HepG2 (cell line): ENCODE measurements around the gene ELL. TPM values are rescaled to one million over a fixed set of nuclear protein-coding genes. Genes with fewer than 3 reads are reported as not detected.

Experiments
- FIP1L1 ChIP-seq: fragments of 200-400 bp; formaldehyde crosslinking; IDR thresholded peaks from 2 replicates; pipeline ENCODE4 v1.6.1; 2018; ENCODE audit warnings: low read depth, mild to moderate bottlenecking, low read length, moderate library complexity, borderline replicate concordance; ENCODE audit not compliant: insufficient read depth
- FOXK1 ChIP-seq: sonication (generic); formaldehyde crosslinking; IDR thresholded peaks from 2 replicates; pipeline ENCODE4 v1.4.0; 2020; ENCODE audit warnings: low read depth, missing genetic modification reagents, borderline replicate concordance
- HOXA9 ChIP-seq: sonication (generic); formaldehyde crosslinking; IDR thresholded peaks from 2 replicates; pipeline ENCODE4 v1.8.1; 2022; ENCODE audit warnings: missing genetic modification reagents, mild to moderate bottlenecking, moderate library complexity, borderline replicate concordance
- HOXD1 ChIP-seq: sonication (generic); formaldehyde crosslinking; IDR thresholded peaks from 2 replicates; pipeline ENCODE4 v1.5.0; 2020; ENCODE audit warnings: missing genetic modification reagents
- JUNB ChIP-seq: sonication (generic); formaldehyde crosslinking; IDR thresholded peaks from 2 replicates; pipeline ENCODE4 v1.8.0; 2022; ENCODE audit warnings: missing genetic modification reagents, mild to moderate bottlenecking, borderline replicate concordance
- KDM5A ChIP-seq: fragments of 200-600 bp; sonication (generic); IDR thresholded peaks from 2 replicates; pipeline ENCODE4 v1.7.0; 2018; ENCODE audit warnings: antibody characterized with exemption, mild to moderate bottlenecking, low read length, borderline replicate concordance
- MEF2D ChIP-seq: sonication (generic); formaldehyde crosslinking; IDR thresholded peaks from 2 replicates; pipeline ENCODE4 v1.5.1; 2020; ENCODE audit warnings: mild to moderate bottlenecking, missing genetic modification reagents
- MXI1 ChIP-seq: IDR thresholded peaks from 3 replicates; pipeline ENCODE4 v1.6.1; 2012; ENCODE audit warnings: low read depth, low read length, inconsistent platforms, borderline replicate concordance
- NR0B2 ChIP-seq: sonication (generic); formaldehyde crosslinking; IDR thresholded peaks from 2 replicates; pipeline ENCODE4 v1.4.0; 2020; ENCODE audit warnings: mild to moderate bottlenecking, missing genetic modification reagents
- NR1H2 ChIP-seq: sonication (generic); formaldehyde crosslinking; IDR thresholded peaks from 2 replicates; pipeline ENCODE4 v1.8.1; 2022; ENCODE audit warnings: low read depth, missing genetic modification reagents, borderline replicate concordance
- SMAD1 ChIP-seq: sonication (generic); formaldehyde crosslinking; IDR thresholded peaks from 2 replicates; pipeline ENCODE4 v1.4.0; 2020; ENCODE audit warnings: missing genetic modification reagents, low read depth, mild to moderate bottlenecking, borderline replicate concordance
- SP1 ChIP-seq, 2 experiments: fragments of 450-650 bp in 1 of 2; sonication (generic) in 1 of 2; formaldehyde crosslinking in 1 of 2; IDR thresholded peaks; 2 replicates each; pipeline versions ENCODE4 v1.4.0 to v1.6.1; 2016 to 2020; ENCODE audit warnings: missing genetic modification reagents in 1 of 2
- TAF1 ChIP-seq: sonication (generic); formaldehyde crosslinking; IDR thresholded peaks from 2 replicates; pipeline ENCODE4 v1.4.0; 2020; ENCODE audit warnings: missing genetic modification reagents
- ZFP91 ChIP-seq: sonication (generic); formaldehyde crosslinking; IDR thresholded peaks from 2 replicates; pipeline ENCODE4 v1.9.0; 2022; ENCODE audit warnings: missing genetic modification reagents, mild to moderate bottlenecking, borderline replicate concordance
- ZKSCAN8 ChIP-seq: IDR thresholded peaks from 2 replicates; pipeline ENCODE4 v1.6.1; 2016; ENCODE audit warnings: borderline replicate concordance, missing genetic modification reagents, missing compliant biosample characterization
- ZNF12 ChIP-seq: sonication (generic); formaldehyde crosslinking; IDR thresholded peaks from 2 replicates; pipeline ENCODE4 v1.5.0; 2020; ENCODE audit warnings: missing genetic modification reagents
- ZNF256 ChIP-seq: sonication (generic); formaldehyde crosslinking; conservative IDR thresholded peaks from 2 replicates; pipeline ENCODE4 v1.4.0; 2020; ENCODE audit warnings: missing genetic modification reagents
- ZNF30 ChIP-seq: sonication (generic); formaldehyde crosslinking; IDR thresholded peaks from 2 replicates; pipeline ENCODE4 v1.5.0; 2020; ENCODE audit warnings: mild to moderate bottlenecking, missing genetic modification reagents
- ZNF530 ChIP-seq: sonication (generic); formaldehyde crosslinking; IDR thresholded peaks from 2 replicates; pipeline ENCODE4 v1.5.0; 2020; ENCODE audit warnings: low read depth, mild to moderate bottlenecking, missing genetic modification reagents
- ZNF552 ChIP-seq: sonication (generic); formaldehyde crosslinking; IDR thresholded peaks from 2 replicates; pipeline ENCODE4 v1.9.0; 2022; ENCODE audit warnings: missing genetic modification reagents, mild to moderate bottlenecking, borderline replicate concordance
- ZNF563 ChIP-seq: sonication (generic); formaldehyde crosslinking; IDR thresholded peaks from 2 replicates; pipeline ENCODE4 v1.8.0; 2022; ENCODE audit warnings: mild to moderate bottlenecking, moderate library complexity, missing genetic modification reagents
- ZNF567 ChIP-seq: sonication (generic); formaldehyde crosslinking; IDR thresholded peaks from 2 replicates; pipeline ENCODE4 v1.8.1; 2023; ENCODE audit warnings: mild to moderate bottlenecking, missing genetic modification reagents, borderline replicate concordance
- ZNF761 ChIP-seq: sonication (generic); formaldehyde crosslinking; conservative IDR thresholded peaks from 2 replicates; pipeline ENCODE4 v1.4.0; 2020; ENCODE audit warnings: mild to moderate bottlenecking, missing genetic modification reagents
- ZSCAN12 ChIP-seq: sonication (generic); formaldehyde crosslinking; IDR thresholded peaks from 2 replicates; pipeline ENCODE4 v1.9.0; 2021; ENCODE audit warnings: mild to moderate bottlenecking, missing genetic modification reagents
- polyA plus RNA-seq, 8 experiments: library from polyadenylated mRNA; depleted of rRNA in 3 of 8; stranded (reverse) in 7 of 8; unstranded in 1 of 8; fragments of >200 nt; fragmentation: Illumina TruSeq in 4 of 8; extraction: Trizol in 4 of 8; gene quantifications; 2 replicates each; pipeline versions ENCODE4 v1.2.1 to v1.2.3, GENCODE V29; 2011 to 2016; ENCODE audit warnings: low read depth in 4 of 8, missing spikeins in 1 of 8, mixed read lengths in 1 of 8; ENCODE audit not compliant: insufficient read depth in 1 of 8
- total RNA-seq, 5 experiments: library from RNA; depleted of rRNA; stranded (reverse); fragments of >200 nt; fragmentation: Illumina TruSeq; extraction: Trizol; gene quantifications; 2 replicates each; pipeline ENCODE4 v1.2.3, GENCODE V29; 2016; ENCODE audit warnings: low read depth in 1 of 5
- TF ChIP-seq, protein P1 (sequence below): sonication (generic); formaldehyde crosslinking; conservative IDR thresholded peaks from 2 replicates; pipeline ENCODE4 v1.8.0; 2022; ENCODE audit warnings: missing genetic modification reagents
- TF ChIP-seq, protein P2 (sequence below): sonication (generic); formaldehyde crosslinking; IDR thresholded peaks from 2 replicates; pipeline ENCODE4 v1.5.0; 2020; ENCODE audit warnings: mild to moderate bottlenecking, missing genetic modification reagents

The ELL gene
- total and polyA plus RNA-seq, 2 of the 13 experiments (the other 11 are each of a cell fraction or from before 2014, with no cell fraction given): 3.7 to 5.4 TPM

GRCh38 chr19:18521692-18522123 lies at the start of gene ELL (continued):
- TF ChIP-seq ZNF12 (0 out of 2 replicates have a peak, but pooled peaks have one; percentile 26), JUNB (no peak), ZNF552 (CRISPR knock-in tag) (0 out of 2 replicates have a peak, but pooled peaks have one; percentile 31), SP1 (IDR thresholded peaks at IDR 0.05) (no peak), SP1 (CRISPR knock-in tag; IDR thresholded peaks at IDR 0.05) (no peak), MEF2D (CRISPR knock-in tag) (no peak), ZFP91 (CRISPR knock-in tag) (peak; percentile 45; the same call in 1 of the 2 replicates), ZNF30 (CRISPR knock-in tag) (no peak), FOXK1 (CRISPR knock-in tag) (no peak), FIP1L1 (no peak), ZSCAN12 (CRISPR knock-in tag) (no peak), MXI1 (no peak), NR0B2 (CRISPR knock-in tag) (0 out of 2 replicates have a peak, but pooled peaks have one; percentile 26), TAF1 (CRISPR knock-in tag) (peak; percentile 92), KDM5A (peak; percentile 33; the same call in 1 of the 2 replicates), HOXA9 (peak; percentile 85; the same call in 1 of the 2 replicates), ZNF530 (CRISPR knock-in tag) (no peak), NR1H2 (CRISPR knock-in tag) (no peak), ZNF256 (CRISPR knock-in tag) (no peak), ZNF761 (CRISPR knock-in tag) (no peak), HOXD1 (CRISPR knock-in tag) (no peak), ZNF567 (CRISPR knock-in tag) (0 out of 2 replicates have a peak, but pooled peaks have one; percentile 54), ZNF563 (CRISPR knock-in tag) (peak; percentile 81; the same call in 1 of the 2 replicates), SMAD1 (no peak), ZKSCAN8 (CRISPR knock-in tag) (no peak)
- TF ChIP-seq, protein P1, sequence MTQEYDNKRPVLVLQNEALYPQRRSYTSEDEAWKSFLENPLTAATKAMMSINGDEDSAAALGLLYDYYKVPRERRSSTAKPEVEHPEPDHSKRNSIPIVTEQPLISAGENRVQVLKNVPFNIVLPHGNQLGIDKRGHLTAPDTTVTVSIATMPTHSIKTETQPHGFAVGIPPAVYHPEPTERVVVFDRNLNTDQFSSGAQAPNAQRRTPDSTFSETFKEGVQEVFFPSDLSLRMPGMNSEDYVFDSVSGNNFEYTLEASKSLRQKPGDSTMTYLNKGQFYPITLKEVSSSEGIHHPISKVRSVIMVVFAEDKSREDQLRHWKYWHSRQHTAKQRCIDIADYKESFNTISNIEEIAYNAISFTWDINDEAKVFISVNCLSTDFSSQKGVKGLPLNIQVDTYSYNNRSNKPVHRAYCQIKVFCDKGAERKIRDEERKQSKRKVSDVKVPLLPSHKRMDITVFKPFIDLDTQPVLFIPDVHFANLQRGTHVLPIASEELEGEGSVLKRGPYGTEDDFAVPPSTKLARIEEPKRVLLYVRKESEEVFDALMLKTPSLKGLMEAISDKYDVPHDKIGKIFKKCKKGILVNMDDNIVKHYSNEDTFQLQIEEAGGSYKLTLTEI (CRISPR knock-in tag): no peak
- TF ChIP-seq, protein P2, sequence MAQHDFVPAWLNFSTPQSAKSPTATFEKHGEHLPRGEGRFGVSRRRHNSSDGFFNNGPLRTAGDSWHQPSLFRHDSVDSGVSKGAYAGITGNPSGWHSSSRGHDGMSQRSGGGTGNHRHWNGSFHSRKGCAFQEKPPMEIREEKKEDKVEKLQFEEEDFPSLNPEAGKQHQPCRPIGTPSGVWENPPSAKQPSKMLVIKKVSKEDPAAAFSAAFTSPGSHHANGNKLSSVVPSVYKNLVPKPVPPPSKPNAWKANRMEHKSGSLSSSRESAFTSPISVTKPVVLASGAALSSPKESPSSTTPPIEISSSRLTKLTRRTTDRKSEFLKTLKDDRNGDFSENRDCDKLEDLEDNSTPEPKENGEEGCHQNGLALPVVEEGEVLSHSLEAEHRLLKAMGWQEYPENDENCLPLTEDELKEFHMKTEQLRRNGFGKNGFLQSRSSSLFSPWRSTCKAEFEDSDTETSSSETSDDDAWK (CRISPR knock-in tag): no peak
